Activated T-cell treated with anti-CD3 and anti-CD28 coated beads for 24 hours (primary cell): Measurements from ENCODE around the gene NFX1.

ENCODE experiments used
- DNase-seq: peaks from one replicate; pipeline ENCODE4 v3.0.0-alpha.2; 2020; ENCODE audit warnings: low read depth

NFX1 gene

DNA sequence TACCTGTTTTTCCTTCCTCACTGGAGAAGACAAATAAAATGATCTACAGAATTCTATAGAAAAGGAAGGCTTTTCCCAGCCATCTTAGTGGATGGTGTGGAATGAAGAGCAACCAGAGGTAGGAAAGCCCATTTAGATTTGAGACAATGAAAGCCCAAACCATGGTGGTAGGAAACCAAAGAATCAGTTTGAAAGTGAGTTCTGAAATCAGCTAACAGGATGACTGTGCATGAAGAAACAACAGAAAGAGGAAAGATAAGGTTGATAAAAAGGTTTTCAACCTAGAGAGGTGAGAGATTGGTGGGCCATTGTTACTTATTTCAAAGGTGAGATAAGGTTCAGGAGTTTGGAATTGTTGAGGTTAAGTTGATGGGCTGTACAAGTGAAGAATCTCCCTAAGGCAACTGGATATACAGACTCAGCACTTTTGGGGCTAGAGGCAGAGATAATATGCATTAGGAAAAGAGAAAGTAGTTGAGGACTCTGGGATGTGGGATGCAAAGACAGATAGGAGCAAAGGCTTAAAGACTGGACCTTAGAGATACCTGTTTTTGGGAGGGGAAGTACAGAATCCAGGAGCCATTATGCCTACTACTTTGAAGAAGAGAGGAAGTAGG is 23.1 kb upstream of the NFX1 start:
- no peak for DNase-seq

DNA sequence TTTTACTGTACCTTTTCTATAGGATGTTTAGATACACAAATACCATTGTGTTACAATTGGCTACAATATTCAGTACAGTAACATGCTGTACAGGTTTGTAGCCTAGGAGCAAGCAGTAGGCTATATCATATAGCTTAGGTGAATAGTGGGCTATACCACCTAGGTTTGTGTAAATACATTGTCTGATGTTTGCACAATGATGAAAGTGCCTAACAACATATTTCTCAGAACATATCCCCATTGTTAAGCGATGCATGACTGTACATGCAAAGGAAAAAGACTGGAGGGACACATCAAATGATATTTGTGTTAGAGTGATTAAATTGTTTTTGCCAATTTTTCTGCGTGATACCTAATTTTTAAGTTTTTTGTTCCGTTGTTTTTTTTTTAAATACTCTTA is 20.2 kb upstream of the NFX1 start:
- no peak for DNase-seq

DNA sequence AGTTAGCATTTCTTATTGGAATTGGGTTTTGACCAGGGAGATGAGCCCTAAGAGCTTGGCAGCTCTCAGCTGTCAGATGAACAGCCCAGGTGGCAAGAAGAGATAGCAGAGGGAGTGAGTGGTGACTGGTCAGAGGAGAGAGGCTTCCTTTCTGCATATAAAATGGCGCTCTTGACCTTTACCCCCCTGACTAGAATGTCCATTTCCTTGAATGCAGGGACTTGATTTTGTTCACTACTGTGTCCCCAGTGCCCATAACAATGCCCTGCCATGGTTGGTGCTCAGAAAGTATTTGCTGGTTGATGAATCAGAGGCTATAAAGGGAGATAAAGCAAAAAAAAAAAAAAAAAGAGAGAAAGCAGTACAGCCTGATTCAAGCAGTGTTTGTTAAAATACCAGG is 18.3 kb upstream of the NFX1 start:
- DNase-seq, result no peak

DNA sequence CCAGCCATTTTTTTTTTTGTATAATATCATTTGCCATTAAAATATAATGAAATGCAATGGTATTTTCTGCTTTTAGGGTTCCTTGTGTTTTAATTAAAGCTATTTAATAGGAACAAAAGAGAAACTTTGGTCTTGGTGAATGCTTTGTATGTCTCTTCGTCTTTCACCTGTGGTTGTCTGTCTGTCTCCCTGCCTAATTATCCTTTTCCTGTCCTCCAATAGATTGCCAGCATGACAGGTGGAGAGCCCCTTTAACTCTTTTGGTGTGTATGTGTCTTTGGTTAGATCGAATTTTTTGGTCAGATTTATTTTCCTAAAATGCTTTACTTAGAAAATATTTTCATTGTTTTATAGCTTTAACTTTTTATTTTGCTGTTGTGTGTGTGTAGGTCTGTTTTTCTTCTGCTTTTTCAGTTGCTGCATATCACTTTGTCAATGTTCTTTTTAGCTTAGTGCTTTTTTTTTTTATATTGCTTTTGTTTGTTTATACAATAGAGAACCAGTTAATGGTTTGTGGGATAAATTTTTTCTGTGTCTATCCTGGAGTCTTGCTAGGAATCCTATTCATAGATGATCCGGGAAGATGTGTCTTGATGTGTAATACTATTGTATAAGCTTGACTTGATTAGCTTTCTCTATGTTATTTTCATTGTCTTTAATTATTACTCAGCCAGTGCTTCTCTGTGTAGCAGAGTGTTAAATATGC is 16.9 kb upstream of the NFX1 start:
- DNase-seq, result no peak

DNA sequence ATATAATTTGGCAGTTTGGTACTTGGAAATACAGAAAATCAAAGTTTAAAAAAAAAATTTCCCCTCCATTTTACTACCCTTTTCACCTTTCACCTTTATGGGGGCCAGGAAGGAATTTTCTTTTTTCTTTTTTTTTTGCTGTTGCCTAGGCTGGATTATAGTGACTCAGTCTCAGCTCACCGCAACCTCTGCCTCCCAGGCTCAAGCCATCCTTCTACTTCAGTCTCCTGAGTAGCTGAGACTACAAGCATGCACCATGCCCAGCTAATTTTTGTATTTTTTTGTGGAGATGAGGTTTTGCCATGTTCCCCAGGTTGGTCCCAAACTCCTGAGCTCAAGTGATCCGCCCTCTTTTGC is 16.4 kb upstream of the NFX1 start:
- no peak for DNase-seq

DNA sequence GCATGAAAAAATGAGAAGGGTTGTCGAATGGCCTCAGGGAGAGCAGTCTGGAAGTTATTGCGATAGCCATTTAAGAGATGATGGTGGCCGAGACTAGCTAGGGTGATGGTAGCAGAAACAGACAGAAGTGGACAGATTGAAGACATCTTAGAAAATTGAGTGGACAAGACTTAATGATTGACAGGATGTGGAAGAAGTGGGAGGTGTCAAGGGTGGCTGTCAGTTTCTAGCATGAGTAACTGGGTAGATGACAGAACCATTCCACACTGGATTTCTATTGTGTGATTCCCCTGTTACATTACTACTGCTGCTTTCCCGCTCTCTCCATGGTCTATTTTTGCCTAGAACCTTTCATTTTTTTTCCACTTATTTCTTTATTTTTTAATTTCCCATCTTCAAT is 12.8 kb upstream of the NFX1 start:
- DNase-seq, result no peak

DNA sequence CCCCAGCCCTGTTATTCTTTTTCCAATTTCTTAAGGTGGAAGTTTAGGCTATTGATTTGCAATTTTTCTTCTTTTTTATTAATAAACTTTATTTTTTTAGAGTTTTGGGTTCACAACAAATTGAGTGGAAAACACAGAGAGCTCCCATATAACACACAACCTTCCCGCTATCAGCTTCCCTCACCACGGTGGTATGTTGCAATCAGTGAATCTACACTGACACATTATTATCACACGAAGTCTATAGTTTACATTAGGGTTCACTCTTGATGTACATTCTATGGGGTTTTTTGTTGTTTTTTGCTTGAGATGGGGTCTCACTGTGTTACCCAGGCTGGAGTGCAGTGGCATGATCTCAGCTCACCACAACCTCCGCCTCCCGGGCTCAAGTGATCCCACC is 4.8 kb upstream of the NFX1 start:
- no peak for DNase-seq

DNA sequence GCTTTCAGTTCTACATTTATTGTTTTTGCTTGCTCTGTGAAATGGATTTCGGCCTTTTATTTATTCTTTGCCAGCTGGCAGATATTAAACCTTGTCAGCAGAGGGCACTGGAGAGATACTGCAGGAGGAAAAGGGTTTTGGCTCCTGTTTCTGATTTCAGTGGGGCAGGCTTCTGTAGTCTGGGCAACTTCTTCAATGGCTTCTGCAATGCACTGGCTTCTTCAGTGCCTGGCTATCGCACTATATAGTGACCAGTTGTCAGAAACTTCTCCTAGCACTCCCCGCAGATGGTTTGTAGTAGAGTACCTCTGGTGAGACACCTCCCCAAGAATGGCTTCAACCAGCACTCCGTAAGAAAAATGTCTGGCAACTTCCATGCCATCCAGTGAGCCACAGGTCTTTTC is 3.2 kb upstream of the NFX1 start:
- no peak for DNase-seq

DNA sequence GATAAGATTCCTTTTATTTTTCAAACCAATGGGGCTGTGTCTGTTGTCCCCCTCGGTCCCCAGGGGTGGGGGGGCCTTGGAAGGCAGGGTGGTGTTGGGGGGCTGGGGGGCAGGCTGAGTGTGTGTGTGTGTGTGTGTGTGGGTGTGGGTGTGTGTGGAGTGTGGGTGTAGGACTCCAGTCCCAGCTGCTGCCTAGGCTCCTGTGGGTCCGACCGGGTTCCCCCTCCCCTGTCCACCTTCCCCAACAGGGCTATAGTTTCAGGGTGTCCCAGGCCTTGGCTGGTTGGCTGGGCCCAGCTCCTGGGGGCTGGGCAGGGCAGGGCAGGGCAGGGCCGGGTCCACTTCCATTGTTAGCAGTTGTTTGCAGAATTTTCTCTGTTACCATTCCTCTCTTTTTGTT is 2.1 kb upstream of the NFX1 start:
- DNase-seq, result no peak

DNA sequence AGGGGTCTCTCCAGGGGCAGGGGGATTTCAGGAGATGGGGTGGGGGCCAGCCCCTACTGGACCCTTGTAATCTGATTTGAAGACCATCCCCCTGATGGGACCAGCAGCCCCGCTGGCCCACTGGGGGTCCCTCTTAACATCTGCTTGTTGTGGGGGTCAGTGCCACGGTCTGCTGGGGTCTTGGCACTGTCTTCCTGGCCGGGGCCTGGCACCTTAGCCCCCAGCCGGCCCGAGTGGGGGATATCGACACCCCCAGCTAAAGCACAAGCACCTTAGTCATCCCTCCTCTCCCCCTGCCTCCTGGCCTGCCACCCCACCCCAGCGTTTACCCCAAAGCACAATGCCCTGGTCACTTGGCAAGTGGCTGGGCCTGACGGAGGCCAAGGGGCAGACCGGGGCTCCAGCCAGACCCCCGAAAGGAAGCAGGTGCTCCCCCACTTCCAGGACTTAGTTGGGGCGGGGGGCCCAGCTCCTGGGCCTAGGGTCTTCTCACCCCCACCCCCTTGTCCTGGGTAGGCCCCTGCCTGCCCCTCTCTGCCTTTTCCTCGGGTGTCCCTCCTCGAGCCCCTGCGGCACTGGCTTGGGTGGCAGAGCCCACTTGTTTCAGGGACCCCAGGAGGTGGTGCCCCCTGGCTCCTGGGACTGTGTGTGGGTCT is 1.4 kb upstream of the NFX1 start:
- no peak for DNase-seq

DNA sequence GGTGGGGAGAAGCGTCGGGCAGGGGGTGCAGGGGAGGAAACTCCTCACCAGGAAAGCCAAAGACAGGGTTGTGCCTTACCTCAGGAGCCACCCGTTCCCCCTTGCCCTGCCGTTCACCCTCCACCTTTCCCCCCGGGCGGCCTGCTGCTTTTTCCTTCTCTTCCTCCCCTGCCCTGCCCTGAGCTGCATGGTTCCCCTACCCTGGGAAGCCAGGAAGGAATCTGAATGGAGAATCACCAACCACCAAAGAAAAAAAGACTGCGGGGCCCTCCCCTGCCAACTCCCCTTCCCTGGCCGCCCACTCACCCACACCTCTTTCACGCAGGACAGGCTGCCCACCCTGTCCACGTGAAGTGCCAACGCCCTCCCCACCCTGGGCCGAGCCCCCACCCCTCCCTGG is 820 bp upstream of the NFX1 start:
- no peak for DNase-seq

DNA sequence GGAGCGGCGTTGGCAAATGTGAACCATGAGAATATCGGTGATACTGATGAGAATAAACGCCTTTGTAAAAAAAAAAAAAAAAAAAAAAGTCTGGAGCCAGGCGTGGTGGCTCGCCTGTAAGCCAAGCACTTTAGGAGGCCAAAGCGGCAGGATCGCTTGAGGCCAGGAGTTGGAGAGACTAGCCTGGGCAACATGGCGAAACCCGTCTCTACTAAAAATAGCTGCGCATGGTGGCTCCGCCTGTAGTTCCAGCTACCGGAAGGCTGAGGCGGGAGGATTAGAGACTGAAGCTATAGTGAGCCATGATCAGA is 425 bp upstream of the NFX1 start:
- no peak for DNase-seq

DNA sequence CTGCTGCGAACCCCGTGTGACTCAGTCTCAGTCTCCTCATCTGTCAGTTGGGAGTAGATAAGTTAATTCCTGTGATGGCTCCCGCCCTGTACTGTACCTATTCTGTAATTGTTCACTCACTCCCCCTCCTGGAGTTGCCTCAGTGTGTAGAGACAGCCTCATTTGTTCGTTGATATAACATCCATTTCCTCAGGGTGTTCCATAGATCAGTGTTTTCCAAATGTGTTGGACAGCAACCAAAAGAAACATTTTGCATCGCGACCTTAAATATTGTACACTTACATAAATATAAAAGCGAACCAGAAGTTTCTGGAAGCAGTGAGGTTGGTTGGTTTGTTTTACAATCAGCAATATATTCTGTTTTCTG is 698 bp downstream of the NFX1 start:
- no peak for DNase-seq

DNA sequence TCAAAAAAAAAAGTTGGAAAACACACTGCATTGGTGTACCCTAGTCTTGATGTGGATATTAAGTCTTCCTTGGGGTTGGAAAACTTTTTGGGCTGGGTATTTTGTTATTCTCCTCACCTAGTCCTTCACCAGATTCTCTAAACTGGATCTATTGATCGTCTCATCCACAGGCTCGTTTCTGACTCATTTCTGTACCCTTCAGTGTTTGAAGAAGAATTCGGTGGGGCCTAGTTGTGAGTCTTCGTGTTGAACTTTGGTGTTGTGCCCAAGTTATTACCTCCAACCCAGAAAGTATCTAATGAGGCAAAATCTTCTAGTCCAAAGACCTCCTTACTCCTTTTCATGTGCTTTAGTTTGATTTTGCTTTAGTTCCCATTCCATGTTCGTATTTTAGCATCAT is 1.6 kb downstream of the NFX1 start:
- no peak for DNase-seq

DNA sequence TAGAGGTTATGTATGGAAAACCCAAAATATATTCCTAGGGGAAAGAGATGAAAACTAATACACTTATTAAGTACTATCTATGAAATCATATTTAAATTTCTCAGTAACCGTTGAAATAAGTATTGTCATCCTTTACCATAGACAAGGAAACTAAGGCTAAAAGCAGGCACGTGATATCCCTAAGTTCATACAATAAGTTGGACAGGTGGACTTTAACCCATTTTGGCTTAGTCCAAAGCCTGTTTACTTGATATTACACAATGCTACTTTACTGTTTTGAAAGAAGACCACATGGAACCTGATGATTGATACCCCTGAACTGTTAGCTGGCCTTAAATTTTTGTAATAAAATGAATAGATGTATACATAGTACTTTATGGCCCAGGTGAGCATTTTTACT is 3.5 kb downstream of the NFX1 start:
- DNase-seq, result no peak

DNA sequence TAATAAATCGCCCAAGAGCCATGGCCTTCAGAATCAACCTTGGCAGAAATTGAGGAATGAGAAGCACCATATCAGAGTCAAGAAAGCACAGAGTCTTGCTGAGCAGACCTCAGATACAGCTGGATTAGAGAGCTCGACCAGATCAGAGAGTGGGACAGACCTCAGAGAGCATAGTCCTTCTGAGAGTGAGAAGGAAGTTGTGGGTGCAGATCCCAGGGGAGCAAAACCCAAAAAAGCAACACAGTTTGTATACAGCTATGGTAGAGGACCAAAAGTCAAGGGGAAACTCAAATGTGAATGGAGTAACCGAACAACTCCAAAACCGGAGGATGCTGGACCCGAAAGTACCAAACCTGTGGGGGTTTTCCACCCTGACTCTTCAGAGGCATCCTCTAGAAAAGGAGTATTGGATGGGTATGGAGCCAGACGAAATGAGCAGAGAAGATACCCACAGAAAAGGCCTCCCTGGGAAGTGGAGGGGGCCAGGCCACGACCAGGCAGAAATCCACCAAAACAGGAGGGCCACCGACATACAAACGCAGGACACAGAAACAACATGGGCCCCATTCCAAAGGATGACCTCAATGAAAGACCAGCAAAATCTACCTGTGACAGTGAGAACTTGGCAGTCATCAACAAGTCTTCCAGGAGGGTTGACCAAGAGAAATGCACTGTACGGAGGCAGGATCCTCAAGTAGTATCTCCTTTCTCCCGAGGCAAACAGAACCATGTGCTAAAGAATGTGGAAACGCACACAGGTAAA is 4.5 kb downstream of the NFX1 start:
- no peak for DNase-seq

DNA sequence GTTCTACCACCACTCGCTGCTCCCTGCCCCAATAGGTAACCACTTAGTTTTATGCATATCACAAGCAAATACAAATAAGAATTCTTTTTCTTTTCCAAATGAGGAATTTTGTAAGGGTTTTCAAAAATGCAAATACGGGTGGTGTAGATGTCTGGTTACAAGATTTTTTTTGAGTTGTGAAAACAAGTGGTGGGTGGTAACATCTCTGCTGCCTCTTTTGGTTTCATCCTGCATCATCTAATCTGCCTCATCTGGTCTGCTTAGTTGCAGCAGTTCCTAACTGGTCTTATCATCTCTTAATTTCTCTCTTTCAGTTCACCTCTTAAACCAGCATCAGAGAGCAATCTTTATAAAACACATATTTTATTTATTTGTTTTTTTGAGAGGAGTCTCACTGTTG is 5.3 kb downstream of the NFX1 start:
- DNase-seq, result no peak

DNA sequence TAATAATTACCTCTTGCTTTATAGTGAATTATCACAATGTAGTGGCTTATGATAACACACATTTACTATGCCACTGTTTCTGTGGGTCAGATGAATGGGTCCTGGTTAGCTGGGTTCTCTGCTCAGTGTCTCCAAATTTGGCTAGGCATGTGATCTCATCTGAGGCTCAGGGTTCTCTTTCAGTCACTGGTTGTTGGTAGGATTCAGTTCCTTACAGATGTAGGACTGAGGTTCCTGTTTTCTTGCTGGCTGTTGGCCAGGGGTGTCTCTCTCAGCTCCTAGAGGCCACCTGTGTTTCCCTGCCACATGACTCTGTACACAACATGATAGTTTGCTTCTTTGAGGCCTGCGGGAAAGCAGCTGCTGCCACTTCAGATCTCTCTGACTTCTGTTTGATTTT is 7.1 kb downstream of the NFX1 start:
- DNase-seq, result no peak

DNA sequence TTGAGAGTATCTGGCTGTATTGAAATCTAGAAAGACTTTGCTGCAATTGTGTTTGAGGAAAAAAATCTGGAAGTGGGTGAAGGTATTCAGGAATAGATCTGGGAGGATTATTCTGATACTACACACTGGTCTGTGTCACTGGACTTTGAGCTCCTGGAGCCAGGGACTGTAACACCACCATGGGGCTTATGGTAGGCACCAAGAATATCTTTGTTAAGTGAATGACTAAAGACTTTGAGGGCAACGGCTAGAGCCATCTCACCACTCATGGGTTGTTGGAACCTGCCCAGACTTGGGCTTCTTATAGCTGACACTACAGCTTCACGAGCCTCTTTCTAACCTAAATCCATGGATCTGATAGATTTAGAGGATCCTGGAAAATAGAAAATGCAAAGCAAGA is 10.2 kb downstream of the NFX1 start:
- no peak for DNase-seq

DNA sequence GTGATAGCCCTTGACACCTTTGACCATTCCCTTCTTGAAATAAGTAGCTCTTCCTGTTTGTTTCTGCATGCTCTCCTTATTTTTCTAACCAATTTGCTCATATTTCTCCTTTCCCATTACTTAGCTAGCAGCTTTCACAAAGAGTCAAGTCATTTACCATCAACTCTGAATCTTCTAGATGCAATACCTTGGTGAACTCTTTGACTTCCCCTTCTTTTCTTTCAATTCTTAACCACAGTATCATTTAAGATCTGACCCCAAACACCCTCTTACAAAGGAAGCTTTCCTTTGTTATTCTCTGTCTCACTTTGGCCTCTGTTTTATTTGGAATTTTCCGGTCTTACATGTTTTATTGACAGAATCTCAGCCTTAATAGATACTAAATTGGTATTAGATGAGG is 14.0 kb downstream of the NFX1 start:
- DNase-seq, result no peak

DNA sequence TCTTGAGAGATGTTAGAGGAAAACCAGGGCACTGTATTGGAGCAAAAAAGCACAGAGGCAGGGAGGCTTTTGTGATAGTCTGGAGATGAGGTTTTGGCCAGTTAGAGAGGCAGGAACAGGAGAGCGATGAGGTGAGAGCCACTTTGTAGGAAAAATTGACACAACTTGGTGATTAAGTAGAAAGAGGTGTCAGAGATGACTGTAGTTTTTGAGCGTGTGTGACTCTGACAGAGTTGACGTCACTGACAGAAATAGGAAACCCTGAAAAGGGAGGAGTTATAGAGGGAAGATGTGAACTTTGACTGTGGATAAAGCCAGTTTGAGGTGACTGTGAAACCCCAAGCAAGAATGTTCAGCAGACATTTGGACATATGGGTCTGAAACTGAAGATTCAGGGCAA is 15.7 kb downstream of the NFX1 start:
- DNase-seq, result no peak

DNA sequence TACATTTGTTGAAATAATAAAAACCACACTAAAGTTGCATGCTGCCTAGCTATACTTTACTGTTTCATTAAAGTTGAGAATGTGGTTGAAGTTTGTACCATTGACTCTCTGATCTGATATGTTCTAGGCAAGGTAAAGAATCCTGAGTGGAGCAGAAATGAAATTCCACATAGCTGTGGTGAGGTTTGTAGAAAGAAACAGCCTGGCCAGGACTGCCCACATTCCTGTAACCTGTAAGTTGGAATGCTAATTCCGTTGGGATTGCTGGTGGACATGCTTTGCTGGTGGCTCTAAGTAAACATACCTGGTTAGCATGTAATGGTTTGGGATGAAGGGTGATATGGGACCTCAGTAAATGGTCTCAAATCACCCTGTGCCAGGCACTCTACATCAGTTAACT is 16.8 kb downstream of the NFX1 start:
- DNase-seq, result no peak

DNA sequence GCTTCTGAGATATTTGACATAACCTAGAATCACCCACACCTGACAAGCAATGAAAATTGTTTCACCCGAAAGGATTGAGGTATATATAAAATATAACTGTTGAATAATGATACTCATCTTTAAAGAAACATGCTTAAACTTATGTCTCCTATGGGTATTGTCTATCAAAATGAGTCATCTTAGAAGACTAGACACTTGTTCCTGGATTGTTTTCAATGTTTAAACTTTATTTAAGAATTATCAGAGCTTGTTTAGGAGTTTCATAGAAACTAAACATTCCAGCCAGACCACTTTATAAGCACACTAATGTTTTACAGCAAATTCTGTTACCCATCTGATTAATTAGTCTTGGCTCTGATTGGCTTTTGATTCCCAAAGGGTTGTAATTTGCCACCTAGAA is 19.6 kb downstream of the NFX1 start:
- no peak for DNase-seq

DNA sequence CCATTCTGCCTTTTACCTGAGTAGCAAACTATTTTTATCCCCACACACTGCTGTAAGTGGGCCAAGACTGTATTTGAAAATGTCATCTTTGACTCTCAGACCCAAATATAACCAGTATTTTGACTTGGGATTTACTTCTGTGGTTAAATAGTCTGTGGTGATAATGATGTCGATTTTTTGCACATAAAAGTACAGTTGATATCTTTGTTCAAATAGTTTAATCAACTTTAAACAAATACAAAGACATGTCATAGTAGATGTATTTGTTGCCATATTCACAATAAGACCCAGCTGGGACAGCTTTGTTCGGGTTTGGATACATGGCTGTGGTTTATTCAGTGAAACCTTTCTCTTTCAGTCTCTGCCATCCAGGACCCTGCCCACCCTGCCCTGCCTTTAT is 20.4 kb downstream of the NFX1 start:
- no peak for DNase-seq
